Endothelial cell of umbilical vein (primary cell): ENCODE results near the gene PRUNE2. TPM values are rescaled to one million over a fixed set of nuclear protein-coding genes. Genes with fewer than 3 reads are reported as not detected.

Source experiments
- BruUV-seq: library from RNA; stranded (reverse); fragments of 400-500 nt; replicated peaks from 2 replicates; lab custom pipeline; 2021; lab: Mats Ljungman, UMichigan
- CTCF ChIA-PET: fragments of 300-600, 350-600 bp; sonication (Branson Sonifier 250); formaldehyde crosslinking; loops from one replicate; lab custom pipeline; 2021; ENCODE audit warnings: antibody characterized with exemption, inconsistent platforms; lab: Charles Lee
- POLR2A ChIA-PET: fragments of 300-600, 350-600 bp; sonication (Branson Sonifier 250); formaldehyde crosslinking; loops from one replicate; lab custom pipeline; 2021; ENCODE audit warnings: antibody characterized with exemption, inconsistent platforms; lab: Charles Lee
- DNase-seq: peaks from one replicate; pipeline ENCODE4 v3.0.0-alpha.2; 2011; ENCODE audit warnings: low read depth, low spot score
- FAIRE-seq: peaks from 2 replicates; lab custom pipeline; 2011; peaks lifted over from hg19 to GRCh38; lab: Jason Lieb, UNC
- H2AFZ ChIP-seq: 2 replicates; pipeline ENCODE4 v1.6.0; 2012; ENCODE audit warnings: low read depth, low read length, control low read depth, inconsistent platforms
- H3K27ac ChIP-seq: 2 replicates; pipeline ENCODE4 v1.5.1; 2011; ENCODE audit warnings: low read depth, mild to moderate bottlenecking, control low read depth, low read length, moderate library complexity; ENCODE audit not compliant: insufficient read depth
- H3K27me3 ChIP-seq, 2 experiments: 2 replicates each; pipeline versions ENCODE4 v1.6.0 to v1.6.1; 2011; ENCODE audit warnings: low read length in 2 of 2, mixed read lengths in 1 of 2; ENCODE audit not compliant: control insufficient read depth in 2 of 2, insufficient read depth in 2 of 2
- H3K36me3 ChIP-seq, 2 experiments: 2 replicates in 1 of 2; 3 replicates in 1 of 2; pipeline ENCODE4 v1.5.1; 2011; ENCODE audit warnings: low read length in 2 of 2, mild to moderate bottlenecking in 1 of 2, moderate library complexity in 1 of 2; ENCODE audit not compliant: control insufficient read depth in 2 of 2, insufficient read depth in 2 of 2; ENCODE audit errors: extremely low read depth in 1 of 2
- H3K4me1 ChIP-seq: 3 replicates; pipeline ENCODE4 v1.5.1; 2011; ENCODE audit warnings: mild to moderate bottlenecking, low read length; ENCODE audit not compliant: control insufficient read depth, insufficient read depth; ENCODE audit errors: extremely low read depth
- H3K4me2 ChIP-seq: 2 replicates; pipeline ENCODE4 v1.6.1; 2011; ENCODE audit warnings: low read length, control low read depth, mixed read lengths; ENCODE audit not compliant: insufficient read depth
- H3K4me3 ChIP-seq, 3 experiments: fragments of 200-600 bp in 1 of 3; sonication (generic), shearing (Covaris generic) in 1 of 3; replicated peaks in 1 of 3; 2 replicates each; pipeline ENCODE4 v1.5.1; 2011 to 2016; ENCODE audit warnings: control low read depth in 3 of 3, low read length in 3 of 3, mild to moderate bottlenecking in 2 of 3, inconsistent platforms in 1 of 3, low read depth in 1 of 3, moderate library complexity in 1 of 3; ENCODE audit not compliant: insufficient read depth in 1 of 3
- H3K79me2 ChIP-seq: 2 replicates; pipeline ENCODE4 v1.6.0; 2012; ENCODE audit warnings: low read length, inconsistent platforms; ENCODE audit not compliant: control insufficient read depth, insufficient read depth
- H3K9ac ChIP-seq: replicated peaks from 2 replicates; pipeline ENCODE3; 2011; ENCODE audit warnings: low read length, control low read depth; ENCODE audit not compliant: insufficient read depth; ENCODE audit errors: extremely low read depth
- H3K9me1 ChIP-seq: replicated peaks from 3 replicates; pipeline ENCODE4 v1.6.0; 2011; ENCODE audit warnings: mild to moderate bottlenecking, low read length; ENCODE audit not compliant: control insufficient read depth, insufficient read depth; ENCODE audit errors: extremely low read depth
- H3K9me3 ChIP-seq: replicated peaks from 2 replicates; pipeline ENCODE4 v1.5.1; 2012; ENCODE audit warnings: low read length, inconsistent platforms; ENCODE audit not compliant: control insufficient read depth, insufficient read depth
- H4K20me1 ChIP-seq: replicated peaks from 2 replicates; pipeline ENCODE3; 2011; ENCODE audit warnings: mild to moderate bottlenecking, low read length; ENCODE audit not compliant: control insufficient read depth, insufficient read depth; ENCODE audit errors: extremely low read depth
- EZH2 ChIP-seq: IDR thresholded peaks from 2 replicates; pipeline ENCODE4 v1.6.1; 2012; ENCODE audit warnings: borderline replicate concordance, low read depth, mild to moderate bottlenecking, moderate library complexity, low read length, inconsistent platforms; ENCODE audit not compliant: severe bottlenecking
- FOS ChIP-seq: IDR thresholded peaks from 2 replicates; pipeline ENCODE4 v1.6.1; 2011; ENCODE audit warnings: mild to moderate bottlenecking, low read length, moderate library complexity, borderline replicate concordance; ENCODE audit not compliant: insufficient read depth
- GATA2 ChIP-seq: IDR thresholded peaks from 2 replicates; pipeline ENCODE4 v1.7.0; 2011; ENCODE audit warnings: low read depth, mild to moderate bottlenecking, moderate library complexity, mixed read lengths, low read length; ENCODE audit not compliant: insufficient read length, insufficient read depth
- JUN ChIP-seq: IDR thresholded peaks from 2 replicates; pipeline ENCODE4 v1.6.1; 2011; ENCODE audit warnings: borderline replicate concordance, low read depth; ENCODE audit not compliant: insufficient read length, insufficient read depth
- MYC ChIP-seq: IDR thresholded peaks from one replicate; pipeline ENCODE4 v1.6.1; 2011; ENCODE audit warnings: mild to moderate bottlenecking, low read depth, low read length
- POLR2A ChIP-seq: IDR thresholded peaks from 2 replicates; pipeline ENCODE4 v1.6.1; 2012; ENCODE audit warnings: low read depth, mild to moderate bottlenecking, control low read depth, low read length
- POLR2AphosphoS5 ChIP-seq: IDR thresholded peaks from 2 replicates; pipeline ENCODE4 v1.6.1; 2012; ENCODE audit warnings: low read depth, mild to moderate bottlenecking, control low read depth, low read length, moderate library complexity; ENCODE audit not compliant: insufficient read depth
- dilution Hi-C: fragments of 300-500 bp; cut with MboI; formaldehyde crosslinking; loops from one replicate; pipeline ENCODE4 v1.15.0; 2019; ENCODE audit warnings: low sequenced_read_pairs; ENCODE audit not compliant: extremely low pct_ligation_motif_present
- intact Hi-C: fragments of 100-400 bp; cut with micrococcal nuclease; formaldehyde crosslinking; loops from one replicate; pipeline ENCODE4 v1.10.0; 2022
- polyA plus RNA-seq, 4 experiments: library from polyadenylated mRNA; depleted of rRNA in 3 of 4; stranded (reverse) in 3 of 4; unstranded in 1 of 4; fragments of >200 nt; gene quantifications; 2 replicates each; pipeline versions ENCODE4 v1.2.1 to v1.2.3, GENCODE V29; 2011 to 2012; ENCODE audit warnings: missing spikeins in 1 of 4
- total RNA-seq: library from RNA; stranded (reverse); gene quantifications from 2 replicates; pipeline ENCODE4 v1.2.3, GENCODE V29; 2021
- TF ChIP-seq, protein P1 (sequence below): IDR thresholded peaks from 2 replicates; pipeline ENCODE4 v1.6.1; 2011; ENCODE audit not compliant: insufficient read depth, insufficient read length
- TF ChIP-seq, protein P2 (sequence below), 2 donors: IDR thresholded peaks; 1 replicate in 1 of 2; 2 replicates in 1 of 2; pipeline ENCODE4 v1.5.1; 2011; ENCODE audit warnings: low read length in 2 of 2, mild to moderate bottlenecking in 2 of 2, moderate library complexity in 2 of 2, control low read depth in 1 of 2, inconsistent platforms in 1 of 2, low read depth in 1 of 2; ENCODE audit not compliant: insufficient read depth in 1 of 2; ENCODE audit errors: extremely low read depth in 1 of 2

Gene PRUNE2
- total and polyA plus RNA-seq, 2 donors (not counting 3 experiments of a cell fraction or from before 2014, with no cell fraction given): 15.8 to 21.7 TPM

DNA sequence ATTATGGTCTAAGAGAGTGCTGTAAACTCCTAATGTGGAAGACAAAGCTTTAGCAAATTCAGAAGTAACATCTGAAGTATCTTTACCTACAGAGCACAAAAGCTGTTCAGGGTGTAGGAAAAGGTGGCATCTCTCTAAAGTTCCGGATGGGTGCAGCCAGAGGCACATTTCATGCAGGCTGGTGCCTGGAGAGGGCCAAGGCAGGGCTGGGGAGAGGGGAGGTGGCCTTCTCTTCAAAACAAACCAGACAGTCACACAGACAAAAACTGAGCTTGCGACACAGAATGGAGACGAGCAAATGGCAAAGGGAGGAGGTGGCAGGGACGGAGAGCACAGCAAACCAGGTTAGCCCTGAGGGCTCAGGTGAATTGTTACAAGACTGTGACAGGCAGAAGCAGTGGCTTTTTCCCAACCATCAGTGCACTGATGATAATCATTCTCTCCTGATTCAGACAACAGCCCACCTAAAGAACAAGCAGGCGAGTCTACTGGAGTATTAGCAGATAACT lies 263.2 kb downstream of the PRUNE2 start:
- ChIA-PET CTCF (interaction anchor here (0.6 to 1.2 kb wide), 3 partner anchors 11 to 249 kb away, joined by 3 read pairs; no protein-coding TSS in a partner anchor), POLR2A (no interaction called here)
- H3K4me2 ChIP-seq: no peak overlapping the region
- no peaks in the 10 kb centered on the region for H4K20me1 ChIP-seq
- intact Hi-C loops: no loop called here
- no peak overlapping the region for H2AFZ ChIP-seq
- H3K9me1 ChIP-seq: no peaks in the 10 kb centered on the region
- no peaks in the 10 kb centered on the region for H3K27me3 ChIP-seq
- H3K9me3 ChIP-seq: no peaks in the 10 kb centered on the region
- H3K4me1 ChIP-seq: peaks cover 3% of the 10 kb centered on the region
- peaks cover 0 to 3% of the 10 kb centered on the region in 2 experiments for H3K36me3 ChIP-seq
- FAIRE-seq: no peak
- no TSS peak for BruUV-seq
- no peak overlapping the region for H3K4me3 ChIP-seq
- TF ChIP-seq POLR2A (no peak), MYC (no peak), GATA2 (no peak), POLR2AphosphoS5 (no peak), JUN (no peak), EZH2 (no peak), FOS (no peak)
- TF ChIP-seq, protein P1, sequence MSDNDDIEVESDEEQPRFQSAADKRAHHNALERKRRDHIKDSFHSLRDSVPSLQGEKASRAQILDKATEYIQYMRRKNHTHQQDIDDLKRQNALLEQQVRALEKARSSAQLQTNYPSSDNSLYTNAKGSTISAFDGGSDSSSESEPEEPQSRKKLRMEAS: no peak
- TF ChIP-seq, protein P2, sequence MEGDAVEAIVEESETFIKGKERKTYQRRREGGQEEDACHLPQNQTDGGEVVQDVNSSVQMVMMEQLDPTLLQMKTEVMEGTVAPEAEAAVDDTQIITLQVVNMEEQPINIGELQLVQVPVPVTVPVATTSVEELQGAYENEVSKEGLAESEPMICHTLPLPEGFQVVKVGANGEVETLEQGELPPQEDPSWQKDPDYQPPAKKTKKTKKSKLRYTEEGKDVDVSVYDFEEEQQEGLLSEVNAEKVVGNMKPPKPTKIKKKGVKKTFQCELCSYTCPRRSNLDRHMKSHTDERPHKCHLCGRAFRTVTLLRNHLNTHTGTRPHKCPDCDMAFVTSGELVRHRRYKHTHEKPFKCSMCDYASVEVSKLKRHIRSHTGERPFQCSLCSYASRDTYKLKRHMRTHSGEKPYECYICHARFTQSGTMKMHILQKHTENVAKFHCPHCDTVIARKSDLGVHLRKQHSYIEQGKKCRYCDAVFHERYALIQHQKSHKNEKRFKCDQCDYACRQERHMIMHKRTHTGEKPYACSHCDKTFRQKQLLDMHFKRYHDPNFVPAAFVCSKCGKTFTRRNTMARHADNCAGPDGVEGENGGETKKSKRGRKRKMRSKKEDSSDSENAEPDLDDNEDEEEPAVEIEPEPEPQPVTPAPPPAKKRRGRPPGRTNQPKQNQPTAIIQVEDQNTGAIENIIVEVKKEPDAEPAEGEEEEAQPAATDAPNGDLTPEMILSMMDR (IDR thresholded peaks at IDR 0.05; ENCODE audit: extremely low read depth in 1 of 2, insufficient read depth in 1 of 2, low read depth in 1 of 2, low read length in 2 of 2): no peak
- H3K9ac ChIP-seq: no peak overlapping the region
- no peaks in the 10 kb centered on the region for H3K79me2 ChIP-seq
- dilution Hi-C loops: no loop called here
- DNase-seq: no peak
- H3K27ac ChIP-seq: no peak overlapping the region
